Spinal cord (tissue), 10 donors: ENCODE data around the gene LACTB. TPM values are rescaled to one million over a fixed set of nuclear protein-coding genes. Genes with fewer than 3 reads are reported as not detected.
"Not testable (repeated sequence)": the region's sequence is repeated elsewhere in the genome, so short reads cannot be mapped to it uniquely, and the experiment has no call there.

Experiments used
- DNase-seq, 6 donors: peaks; one replicate each; pipeline versions ENCODE4 v3.0.0 to v3.0.0-alpha.2; 2013 to 2015; ENCODE audit warnings: low spot score in 6 of 6, low read depth in 4 of 6
- H3K27ac ChIP-seq: one replicate; pipeline ENCODE4 v1.5.1; 2013; ENCODE audit warnings: low read depth, low read length, control low read depth
- H3K27me3 ChIP-seq: one replicate; pipeline ENCODE4 v1.6.1; 2013; ENCODE audit warnings: low read length; ENCODE audit not compliant: control insufficient read depth, insufficient read depth
- H3K36me3 ChIP-seq: one replicate; pipeline ENCODE4 v1.6.1; 2013; ENCODE audit warnings: low read length; ENCODE audit not compliant: control insufficient read depth, insufficient read depth
- H3K4me1 ChIP-seq: one replicate; pipeline ENCODE4 v1.6.1; 2013; ENCODE audit warnings: low read length; ENCODE audit not compliant: control insufficient read depth, insufficient read depth
- H3K4me3 ChIP-seq: one replicate; pipeline ENCODE4 v1.5.1; 2013; ENCODE audit warnings: low read depth, low read length, control low read depth
- H3K9me3 ChIP-seq: one replicate; pipeline ENCODE4 v1.6.1; 2013; ENCODE audit warnings: low read length; ENCODE audit not compliant: control insufficient read depth, insufficient read depth
- WGBS: methylation state at CpG from one replicate; pipeline ENCODE4 v1.1.5; 2013; ENCODE audit warnings: missing lambda C conversion rate; ENCODE audit not compliant: insufficient coverage; 5-methylcytosine and 5-hydroxymethylcytosine counted together
- polyA plus RNA-seq, 2 donors: library from polyadenylated mRNA; unstranded; fragments of 120-200 nt; gene quantifications; one replicate each; pipeline ENCODE4 v1.2.1, GENCODE V29; 2013; ENCODE audit not compliant: insufficient read length in 2 of 2
- total RNA-seq, 2 donors: library from RNA; depleted of rRNA in 1 of 2; stranded (reverse); fragments of 120-200 nt in 1 of 2; fragments of >200 nt in 1 of 2; gene quantifications; one replicate each; pipeline versions ENCODE4 v1.2.3 to v1.2.4, GENCODE V29; 2013 to 2014
- donor health status: healthy.

Gene LACTB
- total and polyA plus RNA-seq, 4 donors, result 16.7 to 20.5 (median 17.0) TPM

DNA sequence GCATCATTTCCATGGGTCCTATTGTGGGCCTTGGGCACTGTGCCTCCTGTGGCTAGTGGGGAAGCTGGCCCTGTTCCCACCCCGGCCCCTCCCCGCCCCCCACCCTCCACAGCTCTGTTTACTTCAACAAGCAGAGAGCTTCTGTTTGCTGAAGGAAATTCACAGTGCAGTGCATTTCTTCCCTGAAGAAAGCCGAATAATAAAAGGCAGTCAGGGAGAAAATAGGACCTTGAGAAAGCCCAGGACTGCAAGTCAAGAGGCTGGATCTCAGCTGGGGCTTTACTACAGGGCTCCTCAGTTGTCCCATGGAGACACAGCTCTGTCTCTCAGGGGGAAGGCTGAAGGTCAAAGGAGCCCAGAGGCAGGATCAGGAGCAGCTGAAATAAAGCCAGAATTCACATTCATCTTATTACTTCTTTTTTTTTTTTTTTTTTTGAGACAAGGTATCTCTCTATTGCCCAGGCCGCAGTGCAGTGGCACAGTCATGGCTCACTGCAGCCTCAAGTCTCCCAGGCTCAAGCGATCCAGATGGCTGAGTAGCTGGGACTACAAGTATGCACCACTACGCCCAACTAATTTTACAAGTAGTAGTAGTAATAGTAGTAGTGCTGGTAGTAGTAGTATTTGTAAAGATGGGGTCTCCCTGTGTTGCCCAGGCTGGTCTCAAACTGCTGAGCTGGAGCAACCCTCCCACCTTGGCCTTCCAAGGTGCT, 33.0 kb upstream of the LACTB start:
- Histone ChIP-seq H3K27me3 (no peaks in the 10 kb centered on the region), H3K4me1 (peaks cover 24% of the 10 kb centered on the region), H3K9me3 (no peaks in the 10 kb centered on the region), H3K27ac (peak overlapping the region; percentile 67), H3K4me3 (no peak overlapping the region), H3K36me3 (no peaks in the 10 kb centered on the region)
- DNase-seq, result peak in 2 of 6 donors; percentile 54 to 70
- WGBS, result 55% methylated on average over 3 of the region's 6 CpGs

- 51% methylated on average over 4 of the region's 6 CpGs for WGBS
- no peaks in the 10 kb centered on the region for H3K9me3 ChIP-seq
- no peaks in the 10 kb centered on the region for H3K36me3 ChIP-seq
- H3K27ac ChIP-seq, result peak overlapping the region; percentile 67
- peak in 1 of 6 donors; percentile 62 for DNase-seq
- peaks cover 24% of the 10 kb centered on the region for H3K4me1 ChIP-seq
- no peaks in the 10 kb centered on the region for H3K27me3 ChIP-seq
- H3K4me3 ChIP-seq, result no peak overlapping the region
These were observed 32.2 kb upstream of the LACTB start for GRCh38 chr15:63089260-63090043.

GRCh38 chr15:63090472-63090871, 31.2 kb upstream of the LACTB start:
- no peak overlapping the region for H3K27ac ChIP-seq

GRCh38 chr15:63090887-63091286, 30.8 kb upstream of the LACTB start:
- Histone ChIP-seq H3K4me3 (no peak overlapping the region), H3K27me3 (no peaks in the 10 kb centered on the region), H3K27ac (no peak overlapping the region), H3K9me3 (no peaks in the 10 kb centered on the region), H3K36me3 (no peaks in the 10 kb centered on the region), H3K4me1 (peaks cover 24% of the 10 kb centered on the region)
- no peak for DNase-seq
- WGBS, result 86% methylated on average over 7 of the region's 10 CpGs

More at GRCh38 chr15:63090472-63090871, 31.2 kb upstream of the LACTB start:
- H3K4me1 ChIP-seq, result peaks cover 24% of the 10 kb centered on the region
- no peaks in the 10 kb centered on the region for H3K27me3 ChIP-seq
- DNase-seq, result peak in 1 of 6 donors; percentile 60
- no peaks in the 10 kb centered on the region for H3K36me3 ChIP-seq
- 55% methylated on average over 3 of the region's 9 CpGs for WGBS
- H3K4me3 ChIP-seq, result no peak overlapping the region
- H3K9me3 ChIP-seq, result no peaks in the 10 kb centered on the region

DNA sequence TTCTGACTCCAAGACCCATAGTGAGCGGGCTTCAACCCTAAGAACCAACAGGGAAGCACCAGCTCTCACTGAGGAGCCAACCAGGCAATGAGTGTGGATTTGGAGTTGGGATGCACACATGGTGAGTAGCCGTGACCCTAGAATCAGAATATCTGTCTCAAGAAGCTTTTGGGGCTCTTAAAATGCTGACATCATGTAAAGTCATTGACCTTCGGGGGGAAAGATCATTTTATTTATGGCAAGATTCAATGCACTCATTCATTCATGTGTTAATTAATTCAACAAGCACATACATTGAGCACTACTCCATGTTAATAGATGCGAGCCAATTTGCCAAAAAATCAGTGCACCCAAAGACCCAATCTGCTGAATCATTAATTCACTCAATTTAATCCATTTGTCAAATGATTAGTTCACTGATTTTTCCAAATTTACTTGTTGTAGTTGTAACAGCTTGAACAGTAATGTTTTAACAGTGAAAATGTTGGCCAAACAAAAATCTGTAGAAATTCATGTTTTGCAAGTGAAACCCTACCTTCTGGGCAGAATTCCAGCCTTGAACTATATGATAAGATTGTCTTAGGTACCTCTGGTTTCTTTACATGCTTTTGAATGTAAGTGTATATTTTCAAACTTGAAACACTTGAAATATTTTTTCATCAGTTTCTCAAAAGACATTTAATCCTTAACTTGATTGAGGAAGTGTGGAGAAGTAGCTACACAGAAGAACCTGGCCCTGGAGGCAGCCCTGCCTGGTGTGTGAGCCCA, 29.8 kb upstream of the LACTB start:
- Histone ChIP-seq H3K4me3 (no peak overlapping the region), H3K36me3 (no peaks in the 10 kb centered on the region)
- WGBS, result 90% methylated on average over 2 of the region's 4 CpGs

GRCh38 chr15:63093486-63094205, 28.0 kb upstream of the LACTB start:
- Histone ChIP-seq H3K9me3 (no peaks in the 10 kb centered on the region), H3K4me3 (no peak overlapping the region), H3K27me3 (no peaks in the 10 kb centered on the region), H3K27ac (no peak overlapping the region), H3K36me3 (no peaks in the 10 kb centered on the region), H3K4me1 (peaks cover 20% of the 10 kb centered on the region)
- peak in 5 of 6 donors; percentile 56 to 90 (median 69) for DNase-seq
- 2% methylated on average over 4 of the region's 6 CpGs for WGBS

More for the DNA sequence above, 29.8 kb upstream of the LACTB start:
- no peak for DNase-seq
- no peaks in the 10 kb centered on the region for H3K9me3 ChIP-seq
- H3K4me1 ChIP-seq, result peaks cover 24% of the 10 kb centered on the region
- no peak overlapping the region for H3K27ac ChIP-seq
- no peaks in the 10 kb centered on the region for H3K27me3 ChIP-seq

DNA sequence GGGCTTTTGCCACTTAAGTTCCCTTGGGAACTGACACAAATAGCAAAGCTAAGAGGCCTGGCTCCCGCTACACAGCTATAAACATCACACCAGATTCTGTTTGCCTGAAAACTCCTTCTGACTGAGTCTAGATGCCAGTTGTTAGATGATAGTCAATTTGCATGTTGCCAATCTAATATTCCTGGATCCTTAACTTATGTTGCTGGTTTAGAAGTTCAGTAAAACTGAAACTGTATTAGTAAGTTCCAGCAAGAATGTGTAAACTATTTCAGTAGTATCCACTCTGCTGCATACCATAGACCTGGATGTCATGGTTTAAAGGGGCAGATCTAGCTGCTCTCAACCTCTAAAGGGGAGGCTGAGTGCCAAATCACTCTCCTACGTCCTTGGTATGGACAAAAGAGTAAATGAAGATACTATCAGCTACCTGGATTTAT, 27.1 kb upstream of the LACTB start:
- Histone ChIP-seq H3K36me3 (no peaks in the 10 kb centered on the region), H3K27me3 (no peaks in the 10 kb centered on the region), H3K27ac (no peak overlapping the region), H3K9me3 (no peaks in the 10 kb centered on the region), H3K4me3 (no peak overlapping the region), H3K4me1 (peaks cover 12% of the 10 kb centered on the region)
- DNase-seq, result peak in 1 of 6 donors; percentile 92
- no CpG with 5 or more reads among the region's 2 CpGs for WGBS

GRCh38 chr15:63096178-63096577, 25.5 kb upstream of the LACTB start:
- peaks cover under 1% of the 10 kb centered on the region for H3K4me1 ChIP-seq
- no peak for DNase-seq
- H3K36me3 ChIP-seq, result no peaks in the 10 kb centered on the region
- H3K27ac ChIP-seq, result no peak overlapping the region
- H3K4me3 ChIP-seq, result no peak overlapping the region
- H3K9me3 ChIP-seq, result no peaks in the 10 kb centered on the region
- WGBS, result 97% methylated on average over 4 of the region's 4 CpGs
- no peaks in the 10 kb centered on the region for H3K27me3 ChIP-seq

GRCh38 chr15:63098901-63099300, 22.8 kb upstream of the LACTB start:
- H3K4me1 ChIP-seq, DNase-seq, H3K4me3 ChIP-seq, H3K9me3 ChIP-seq, H3K27ac ChIP-seq, H3K36me3 ChIP-seq, H3K27me3 ChIP-seq: not testable (repeated sequence)
- no CpG with 5 or more reads among the region's 33 CpGs for WGBS
